Measurements from ENCODE around the gene RALGAPA2. TPM values are rescaled to one million over a fixed set of nuclear protein-coding genes. Genes with fewer than 3 reads are reported as not detected.

The RALGAPA2 gene
- total RNA-seq, 1 donor from 2014 or later: 52.0 TPM

DNA sequence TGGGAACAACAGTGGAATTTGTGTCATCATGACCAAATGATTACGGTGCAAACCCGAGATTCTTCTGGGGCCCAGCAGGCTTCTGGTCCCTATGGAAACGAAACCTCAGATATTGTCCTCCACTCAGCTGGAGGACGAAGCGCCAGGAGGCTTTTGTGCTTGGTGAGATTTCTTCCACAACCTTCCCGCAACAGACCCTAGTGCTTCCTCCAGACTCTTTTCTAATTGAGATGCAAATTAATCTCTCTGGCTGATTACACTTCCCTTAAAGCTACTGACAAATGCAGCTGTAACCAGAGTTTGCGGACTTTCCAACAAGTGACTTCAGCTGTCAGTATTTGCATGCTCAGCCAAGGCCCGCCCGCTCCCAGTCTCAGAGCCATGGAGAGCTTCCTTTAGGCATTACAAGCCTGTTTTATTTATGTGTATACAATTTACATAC is 248.5 kb downstream of the RALGAPA2 start:
- ATAC-seq (no peak), DNase-seq (ENCODE audit: low spot score) (no peak)
- intact Hi-C loops (cut with DNase I): no loop called here

DNA sequence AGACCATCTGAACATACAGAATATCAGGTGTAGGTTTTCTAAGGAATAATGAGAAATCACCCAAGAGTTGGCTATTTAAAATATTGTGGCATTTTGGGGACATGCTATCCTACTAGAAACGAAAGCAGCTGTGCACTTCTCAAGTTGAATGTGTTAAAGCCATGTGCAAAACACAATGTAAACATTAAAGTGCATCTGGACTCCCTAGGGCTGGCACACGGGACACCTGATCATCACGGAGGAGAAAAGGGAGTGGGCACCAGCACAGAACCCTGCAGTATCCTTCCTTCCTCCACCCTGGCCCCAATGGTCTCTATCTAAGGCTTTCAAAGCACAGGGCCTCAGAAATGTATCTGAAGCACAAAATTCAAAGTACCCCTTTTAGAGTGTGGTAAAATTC is 250.3 kb downstream of the RALGAPA2 start:
- DNase-seq (ENCODE audit: low spot score) (no peak), ATAC-seq (no peak)
- intact Hi-C loops (cut with DNase I): no loop called here

DNA sequence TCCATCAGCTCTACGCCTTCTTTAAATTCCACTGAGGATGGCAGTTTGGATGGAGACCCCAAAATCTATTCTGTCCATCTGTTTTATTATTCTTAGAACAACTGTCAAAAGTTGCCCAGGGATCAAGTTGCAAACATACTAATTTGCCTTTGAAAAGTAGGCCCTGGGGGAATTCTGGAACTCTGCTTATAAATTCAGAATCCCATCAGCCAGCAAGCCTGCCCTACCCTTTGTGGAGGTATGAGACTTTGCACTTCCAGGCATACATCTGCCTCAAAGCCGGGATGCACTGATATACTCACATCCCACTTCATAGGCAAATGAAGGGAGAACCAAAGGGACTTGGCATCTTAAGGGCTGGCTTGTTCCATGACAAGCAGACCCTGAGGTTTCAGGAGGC is 250.9 kb downstream of the RALGAPA2 start:
- intact Hi-C loops (cut with DNase I): no loop called here
- ATAC-seq: no peak
- no peak for DNase-seq (ENCODE audit: low spot score)

DNA sequence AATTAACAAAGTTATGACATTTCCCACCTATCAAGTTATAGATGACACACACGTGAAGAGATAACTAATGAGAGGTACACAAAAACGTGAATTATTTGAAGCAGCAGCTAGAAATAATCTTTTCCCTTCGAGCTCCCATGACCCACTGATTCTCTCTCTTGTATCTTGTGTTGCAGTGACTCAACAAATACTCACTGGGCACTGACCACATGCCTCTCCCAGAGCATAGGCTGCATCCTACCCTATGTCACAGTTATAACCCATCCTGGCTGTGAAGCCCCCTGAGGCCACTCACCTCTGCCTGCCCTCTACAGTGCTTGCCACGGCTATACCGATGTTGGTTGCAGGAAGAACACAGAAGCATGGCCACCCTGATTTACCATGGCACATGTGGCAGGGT is 252.7 kb downstream of the RALGAPA2 start:
- no peak for ATAC-seq
- intact Hi-C loops (cut with DNase I): no loop called here
- DNase-seq (ENCODE audit: low spot score): no peak

DNA sequence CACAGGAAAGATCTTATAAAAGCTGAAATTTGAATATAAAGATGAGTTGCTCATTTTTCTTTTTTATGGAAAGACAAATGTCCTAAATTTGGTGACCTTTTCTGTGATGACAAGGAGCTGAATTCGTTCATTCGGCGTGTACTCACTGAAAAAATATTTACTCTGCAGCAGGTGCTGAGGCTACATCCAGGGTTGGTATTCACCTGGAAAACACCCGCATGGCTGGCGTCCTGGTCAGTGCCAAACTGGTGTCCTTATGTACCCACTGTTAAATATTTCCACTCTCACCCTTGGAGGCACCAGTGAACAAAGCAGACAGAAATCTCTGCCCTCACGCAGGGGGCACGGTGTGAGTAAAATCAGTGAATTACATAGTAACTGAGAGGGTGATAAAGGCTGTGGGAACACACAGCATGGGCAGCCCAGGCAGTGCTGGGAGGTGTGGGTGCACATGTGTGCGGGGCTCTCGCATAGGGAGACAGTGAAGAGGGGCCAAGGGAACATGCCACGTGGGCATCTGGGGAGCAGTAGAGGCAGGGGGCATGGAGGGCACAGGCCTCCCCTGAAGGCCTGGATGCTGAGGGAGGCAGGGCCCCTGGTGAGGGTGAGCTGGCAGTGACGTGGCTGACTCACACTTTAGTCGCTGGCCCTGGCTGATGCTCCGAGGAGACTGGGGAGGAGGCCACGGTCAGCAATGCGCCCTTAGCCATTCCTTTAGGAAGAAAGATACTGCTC is 254.9 kb downstream of the RALGAPA2 start:
- ATAC-seq (no peak), DNase-seq (ENCODE audit: low spot score) (no peak)
- intact Hi-C loops (cut with DNase I): no loop called here

DNA sequence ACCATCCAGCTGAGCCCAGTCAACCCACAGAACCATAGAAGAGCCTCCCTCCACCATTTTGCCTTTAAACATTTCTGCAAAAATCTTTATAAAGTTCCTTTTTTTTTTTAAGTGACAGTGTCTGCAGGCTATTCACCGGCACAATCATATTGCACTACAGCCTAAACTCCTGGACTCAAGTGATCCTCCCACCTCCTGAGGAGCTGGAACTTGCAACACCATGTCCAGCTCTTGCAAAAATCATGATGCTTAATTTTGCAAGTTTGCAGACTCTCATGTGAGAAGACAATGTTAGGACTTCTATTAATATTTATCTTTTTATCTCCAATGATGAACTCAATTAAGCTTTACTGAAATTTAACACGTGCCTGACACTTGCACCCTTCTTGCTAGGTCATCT is 255.7 kb downstream of the RALGAPA2 start:
- DNase-seq (ENCODE audit: low spot score) (no peak), ATAC-seq (no peak)
- intact Hi-C loops (cut with DNase I): no loop called here

DNA sequence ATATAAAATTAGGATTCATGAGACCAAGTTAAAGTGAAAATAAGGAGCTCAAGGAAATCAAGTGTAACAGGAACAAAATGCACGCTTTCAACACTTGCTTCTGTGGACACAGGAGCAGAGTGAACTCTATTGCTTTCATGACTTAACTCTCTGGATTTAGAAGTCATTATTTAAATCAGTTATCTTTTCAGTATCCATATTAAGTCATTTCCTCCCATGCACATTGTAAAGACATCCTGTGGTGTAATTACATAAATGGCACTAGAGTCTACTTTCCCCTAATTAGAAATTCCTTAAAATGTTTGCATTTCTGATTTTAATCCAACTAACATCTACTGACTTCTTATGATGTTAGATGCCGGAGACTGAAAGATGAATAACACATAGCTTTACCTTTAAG is 256.5 kb downstream of the RALGAPA2 start:
- ATAC-seq (no peak), DNase-seq (ENCODE audit: low spot score) (no peak)
- intact Hi-C loops (cut with DNase I): no loop called here

DNA sequence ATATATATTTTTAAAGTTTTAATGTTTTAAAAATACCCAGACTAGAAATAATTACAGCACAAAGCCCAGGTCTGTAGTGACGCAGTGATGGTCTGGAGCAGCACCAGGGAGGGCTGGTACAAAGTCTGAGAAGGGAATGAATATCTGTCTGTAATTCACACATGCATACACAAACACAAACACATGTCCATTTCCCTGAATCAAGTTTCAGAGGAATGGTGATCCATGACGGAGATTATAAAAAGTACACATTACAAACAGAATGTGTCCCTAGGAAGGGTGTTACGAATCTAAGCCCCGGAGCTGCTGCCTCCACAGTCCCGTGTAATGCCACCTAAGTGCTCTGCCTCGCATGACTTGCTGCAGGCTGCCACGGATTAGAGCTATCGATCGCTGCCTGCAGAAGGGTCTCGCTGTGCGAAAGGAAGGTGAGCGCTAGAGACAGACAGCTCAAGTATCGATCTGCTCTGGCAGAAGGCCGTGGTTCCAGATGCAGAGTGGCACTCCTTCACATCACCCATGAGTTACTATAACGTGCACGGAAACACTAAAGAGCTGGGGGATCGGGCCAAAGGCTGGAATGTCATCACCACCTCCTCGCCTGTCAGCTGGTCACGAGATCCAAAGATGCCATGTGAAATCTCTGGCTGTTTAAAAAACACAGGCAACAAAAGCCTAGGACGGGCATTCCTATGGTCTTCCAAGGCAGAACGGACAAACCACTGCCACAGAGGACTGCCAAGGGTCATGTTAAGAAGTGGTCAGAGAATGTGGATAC is 257.4 kb downstream of the RALGAPA2 start:
- intact Hi-C loops (cut with DNase I): no loop called here
- DNase-seq (ENCODE audit: low spot score): no peak
- ATAC-seq: no peak

DNA sequence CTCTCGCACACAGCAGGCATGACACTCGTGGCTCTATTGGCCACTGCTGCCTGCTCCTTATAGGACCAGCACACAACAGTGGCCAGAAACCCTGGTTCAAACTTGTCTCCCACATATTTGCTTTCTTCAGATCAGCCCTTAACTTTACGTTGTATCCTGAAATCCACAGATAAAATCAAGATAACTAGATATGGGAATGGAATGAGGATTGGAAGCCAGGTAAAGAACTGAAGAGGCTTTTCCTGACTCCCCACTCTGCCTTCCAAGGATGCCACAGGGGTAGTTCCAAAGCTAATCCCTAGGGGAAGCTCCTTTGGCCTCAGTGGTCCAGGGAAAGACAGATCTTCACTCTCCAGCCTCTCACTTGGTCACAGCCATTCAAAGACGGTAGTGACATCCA is 258.1 kb downstream of the RALGAPA2 start:
- ATAC-seq: no peak
- no peak for DNase-seq (ENCODE audit: low spot score)
- intact Hi-C loops (cut with DNase I): no loop called here

DNA sequence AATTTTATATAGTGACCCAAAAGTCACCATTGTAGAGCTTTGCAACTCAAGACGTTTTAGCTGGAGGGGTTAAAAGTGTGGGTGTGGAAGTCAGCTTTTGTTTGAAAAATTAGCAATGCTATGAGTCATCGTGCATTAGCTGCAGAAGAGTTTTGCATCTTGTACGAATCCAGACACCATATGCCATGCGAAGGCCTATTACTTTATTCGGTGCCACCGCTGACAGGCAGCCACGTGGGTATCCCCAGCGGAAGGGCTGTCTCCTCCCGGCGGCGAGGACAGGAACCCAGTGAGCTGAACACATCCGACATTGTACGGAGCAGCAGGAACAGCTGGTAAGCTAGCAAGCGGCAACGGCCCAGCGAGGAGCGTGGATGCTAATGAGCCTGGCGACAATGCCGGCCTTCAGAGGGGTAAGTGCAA is 260.2 kb downstream of the RALGAPA2 start:
- intact Hi-C loops (cut with DNase I): no loop called here
- peak; percentile 92 for ATAC-seq
- DNase-seq (ENCODE audit: low spot score): peak; percentile 75

DNA sequence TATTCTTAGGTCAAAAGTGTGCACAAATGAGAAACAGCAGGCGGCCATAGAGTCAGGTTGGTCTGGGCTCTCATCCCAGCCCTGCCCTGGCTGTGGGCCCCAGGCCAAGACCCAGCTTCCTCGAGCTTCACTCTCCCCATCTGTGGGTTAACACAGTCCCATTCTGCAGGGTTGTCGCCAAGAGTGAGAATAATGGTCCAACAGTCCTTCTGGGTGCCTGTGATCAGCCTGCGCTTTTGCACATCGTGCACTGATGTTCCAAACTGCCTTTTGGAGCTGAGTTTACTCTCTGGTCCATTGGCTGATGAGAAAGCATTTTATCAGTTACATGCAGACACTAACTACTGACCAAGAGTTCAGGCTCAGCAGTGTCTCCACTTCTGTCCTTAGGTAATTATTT is 261.9 kb downstream of the RALGAPA2 start:
- intact Hi-C loops (cut with DNase I): no loop called here
- ATAC-seq (no peak), DNase-seq (ENCODE audit: low spot score) (no peak)

DNA sequence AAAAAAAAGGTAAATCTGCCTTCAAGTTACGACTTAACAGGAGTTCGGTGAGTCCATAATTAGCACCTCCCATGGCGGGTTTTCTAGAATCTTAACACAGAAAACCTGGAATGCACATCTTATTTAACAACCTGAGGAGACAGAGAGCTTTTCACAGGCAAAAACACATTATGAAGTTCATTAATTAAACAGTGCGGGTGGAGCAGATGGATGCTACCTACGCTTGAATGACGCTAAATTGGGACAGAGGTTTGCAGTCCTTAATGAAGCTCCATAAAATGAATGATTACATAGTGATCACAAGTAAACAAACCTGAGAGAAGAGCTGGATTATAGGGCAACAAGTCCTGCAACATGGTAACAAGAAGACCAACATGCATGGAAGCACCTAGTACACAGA is 263.6 kb downstream of the RALGAPA2 start:
- DNase-seq (ENCODE audit: low spot score): no peak
- no peak for ATAC-seq
- intact Hi-C loops (cut with DNase I): no loop called here

DNA sequence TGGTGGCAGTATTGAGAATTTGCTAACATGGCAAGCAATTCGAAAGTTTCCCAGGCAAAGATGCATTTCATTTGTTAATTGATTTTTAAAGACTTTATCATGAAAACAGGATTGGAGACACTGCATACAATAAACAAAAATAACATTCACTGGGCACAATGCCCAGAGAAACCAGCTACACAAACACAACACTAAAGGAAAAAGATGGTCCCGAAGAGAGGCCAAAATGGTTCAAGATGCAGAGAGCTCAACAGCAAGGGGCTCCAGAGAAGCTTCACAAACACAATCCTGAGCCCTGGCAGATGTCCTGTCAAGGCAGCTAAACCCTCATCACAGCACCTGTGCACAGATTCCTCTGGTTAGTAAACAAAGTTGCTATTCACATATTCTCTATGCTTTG is 265.2 kb downstream of the RALGAPA2 start:
- ATAC-seq (no peak), DNase-seq (ENCODE audit: low spot score) (no peak)
- intact Hi-C loops (cut with DNase I): no loop called here

DNA sequence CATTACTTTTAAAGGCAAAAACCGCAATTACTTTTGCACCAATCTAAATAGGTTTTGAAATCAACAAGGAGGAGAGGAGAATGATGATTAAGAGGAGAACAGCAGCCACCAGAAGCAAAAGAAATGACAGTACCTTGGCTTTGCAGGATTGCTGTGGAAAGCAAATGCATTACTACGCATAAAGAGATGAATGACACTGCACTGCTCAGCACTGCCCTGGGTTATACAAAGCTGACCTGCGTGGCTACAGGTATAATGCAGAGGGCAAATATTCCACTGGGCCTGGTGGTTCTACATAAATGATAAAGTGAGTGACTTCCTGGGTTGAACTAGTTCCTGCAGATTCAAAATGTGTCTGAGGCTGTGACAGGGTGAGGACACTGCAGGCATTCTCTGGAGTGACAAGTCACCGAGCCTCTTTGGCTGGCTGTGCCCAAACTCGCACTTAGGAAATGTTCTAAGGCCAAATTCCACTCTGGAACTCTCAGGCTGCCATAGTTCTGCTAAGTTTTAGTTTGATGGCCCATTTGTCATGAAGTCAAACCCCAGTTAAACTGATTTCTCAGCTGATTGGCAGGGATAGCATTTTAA is 265.9 kb downstream of the RALGAPA2 start:
- ATAC-seq (no peak), DNase-seq (ENCODE audit: low spot score) (no peak)
- intact Hi-C loops (cut with DNase I): no loop called here

DNA sequence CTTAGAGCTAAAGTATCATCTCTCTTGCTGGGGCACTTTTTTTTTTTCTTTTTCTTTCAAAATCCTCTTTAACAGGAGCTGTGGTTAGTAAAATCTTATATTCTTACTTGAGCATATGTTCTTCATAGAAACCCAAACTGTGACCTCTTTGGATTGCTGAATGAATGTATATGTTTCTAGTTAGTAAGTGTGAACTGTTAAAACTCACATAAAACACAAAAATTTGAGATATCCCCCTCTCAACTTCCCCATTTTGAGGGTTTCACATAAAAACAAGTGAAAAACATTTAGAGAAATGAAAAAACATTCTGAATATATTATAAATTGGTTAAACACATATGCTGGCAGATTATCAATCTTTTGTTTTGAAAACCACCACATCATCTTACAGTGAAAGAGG is 266.4 kb downstream of the RALGAPA2 start:
- no peak for ATAC-seq
- intact Hi-C loops (cut with DNase I): no loop called here
- no peak for DNase-seq (ENCODE audit: low spot score)

DNA sequence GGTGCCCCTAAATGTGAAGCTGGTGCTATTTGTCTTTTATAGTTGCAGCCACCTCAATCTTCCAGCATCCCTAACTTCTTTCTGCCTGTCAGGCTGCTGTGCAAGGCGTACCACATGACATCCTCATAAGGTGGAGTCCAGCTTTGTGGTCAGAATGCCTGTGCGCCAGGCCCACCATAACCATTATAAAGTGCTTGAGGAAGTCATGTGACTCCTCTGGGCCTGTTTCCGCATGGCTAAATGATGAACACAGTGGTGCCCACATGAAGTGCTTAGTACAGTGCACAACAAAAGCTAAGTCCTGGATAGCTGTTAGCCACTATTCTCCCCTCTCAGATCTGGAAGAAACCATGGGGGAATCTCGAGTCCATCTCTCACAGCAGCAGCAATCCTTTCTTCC is 268.9 kb downstream of the RALGAPA2 start:
- ATAC-seq: no peak

DNA sequence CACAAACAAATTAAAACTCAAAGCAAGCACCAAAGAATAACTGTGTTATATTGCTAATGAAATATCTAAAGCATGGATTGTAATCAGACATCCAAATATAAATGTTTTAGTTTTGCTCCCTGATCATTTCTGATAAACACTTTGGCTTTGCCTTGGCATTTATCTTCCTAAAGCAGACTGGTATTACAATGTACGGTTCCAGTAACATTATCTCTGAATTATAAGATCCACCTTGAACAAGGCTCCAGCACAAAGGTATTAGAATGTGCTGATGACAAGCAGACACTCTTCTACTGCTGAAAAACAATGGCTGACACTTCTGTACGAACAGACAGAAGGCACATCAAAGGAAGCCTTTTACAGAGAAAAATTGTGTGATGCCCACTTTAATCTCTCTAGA is 270.0 kb downstream of the RALGAPA2 start:
- intact Hi-C loops (cut with DNase I): no loop called here

More for the DNA sequence above, 268.9 kb downstream of the RALGAPA2 start:
- intact Hi-C loops (cut with DNase I): no loop called here
- DNase-seq (ENCODE audit: low spot score): no peak

DNA sequence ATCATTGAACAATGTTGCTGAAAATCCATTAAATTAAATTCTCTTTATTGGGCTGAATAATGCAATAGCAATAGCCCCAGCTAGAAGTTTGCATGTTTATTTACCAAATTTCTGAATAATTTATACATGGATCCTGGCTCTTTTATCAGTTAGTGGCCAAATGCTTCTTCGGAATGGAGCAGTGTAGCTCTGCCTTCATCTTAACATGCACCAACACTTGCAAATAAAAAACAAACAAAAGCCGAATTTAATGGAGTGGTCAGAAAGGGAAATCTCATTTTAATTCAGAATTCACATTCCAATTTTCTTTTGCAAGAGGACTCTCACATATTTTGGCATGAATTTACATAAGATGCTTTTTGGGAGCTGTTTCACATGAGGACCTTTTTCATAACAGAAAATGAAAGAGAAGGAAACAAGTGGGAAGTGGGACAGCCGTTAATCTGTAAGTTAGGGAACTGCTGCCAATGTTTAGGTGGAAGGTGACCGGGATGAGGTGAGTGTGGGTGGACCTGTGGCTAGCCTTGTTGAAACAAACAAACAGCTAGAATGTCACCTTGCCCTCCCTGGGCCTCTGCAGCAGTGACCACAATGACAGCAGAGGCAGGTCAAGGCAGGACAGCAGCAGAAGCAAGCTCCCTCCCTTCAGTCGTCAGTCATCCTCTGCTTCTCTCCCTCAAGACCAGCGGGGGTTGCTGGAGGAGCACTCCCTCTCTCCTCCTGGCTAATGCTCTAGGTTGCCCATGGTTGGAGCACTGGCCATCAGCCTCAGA is 271.4 kb downstream of the RALGAPA2 start:
- intact Hi-C loops (cut with DNase I): no loop called here
- ATAC-seq (no peak), DNase-seq (ENCODE audit: low spot score) (no peak)

More for the DNA sequence above, 270.0 kb downstream of the RALGAPA2 start:
- no peak for ATAC-seq
- DNase-seq (ENCODE audit: low spot score): no peak

DNA sequence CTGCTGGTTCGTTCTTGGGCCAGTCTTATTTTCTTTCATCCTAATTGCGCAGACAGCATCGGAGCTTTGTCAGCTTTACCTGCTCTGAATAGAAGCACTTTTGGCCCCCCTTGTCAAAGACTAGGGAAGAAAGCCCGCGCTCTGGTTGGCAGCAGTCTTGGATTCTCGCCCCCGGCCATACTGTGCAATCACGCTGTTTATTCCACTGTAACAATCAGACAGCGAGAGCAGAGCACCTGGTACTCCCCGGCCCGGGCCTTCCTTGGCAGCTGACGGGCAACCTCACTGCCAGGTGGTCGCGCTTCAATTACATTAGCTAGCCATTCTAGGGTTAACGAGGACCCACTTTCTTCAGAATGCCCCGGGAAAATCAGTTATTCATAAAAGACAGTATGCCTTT is 272.0 kb downstream of the RALGAPA2 start:
- intact Hi-C loops (cut with DNase I): no loop called here
- ATAC-seq (no peak), DNase-seq (ENCODE audit: low spot score) (no peak)

Measured in sciatic nerve (tissue), 2 donors.